IMR-90 (cell line): ENCODE data around the gene MBD2. TPM values are rescaled to one million over a fixed set of nuclear protein-coding genes. Genes with fewer than 3 reads are reported as not detected.

ENCODE experiments used
- ATAC-seq: fragments of 200-7000 bp; cut with Tn5 transposase; 2 replicates; pipeline ENCODE4 v1.9.1; 2020; ENCODE audit warnings: low read depth, mild to moderate bottlenecking, moderate library complexity
- BruUV-seq: library from RNA; stranded (reverse); fragments of 400-500 nt; replicated peaks from 2 replicates; lab custom pipeline; 2021; lab: Mats Ljungman, UMichigan
- CTCF ChIA-PET: fragments of 300-600 bp; formaldehyde crosslinking; extraction: SDS; loops from one replicate; lab custom pipeline; 2021; ENCODE audit warnings: antibody characterized with exemption; lab: Yijun Ruan, JAX
- POLR2A ChIA-PET: fragments of 300-600 bp; sonication (Branson Sonifier 250); formaldehyde crosslinking; loops from one replicate; lab custom pipeline; 2022; ENCODE audit warnings: antibody characterized with exemption; ENCODE audit not compliant: unreplicated experiment; lab: Charles Lee
- DNase-seq: peaks from one replicate; pipeline ENCODE4 v3.0.0; 2013
- H2AFZ ChIP-seq: replicated peaks from 2 replicates; pipeline ENCODE3; 2013; ENCODE audit warnings: low read length, mild to moderate bottlenecking; ENCODE audit not compliant: poor library complexity
- H2AK5ac ChIP-seq: 2 replicates; pipeline ENCODE4 v1.6.1; 2013; ENCODE audit warnings: low read depth, low read length, inconsistent platforms
- H2AK9ac ChIP-seq: replicated peaks from 2 replicates; pipeline ENCODE3; 2013; ENCODE audit warnings: mild to moderate bottlenecking, low read depth, low read length, moderate library complexity; ENCODE audit not compliant: poor library complexity
- H2BK120ac ChIP-seq: 2 replicates; pipeline ENCODE4 v1.6.1; 2013; ENCODE audit warnings: low read depth, low read length, inconsistent platforms
- H2BK15ac ChIP-seq: 3 replicates; pipeline ENCODE4 v1.6.1; 2013; ENCODE audit warnings: low read depth, low read length, inconsistent platforms
- H2BK20ac ChIP-seq: 2 replicates; pipeline ENCODE4 v1.6.1; 2013; ENCODE audit warnings: low read depth, mild to moderate bottlenecking, inconsistent platforms, low read length, moderate library complexity
- H2BK5ac ChIP-seq: 2 replicates; pipeline ENCODE4 v1.6.1; 2013; ENCODE audit warnings: mild to moderate bottlenecking, low read depth, low read length, inconsistent platforms; ENCODE audit not compliant: poor library complexity, severe bottlenecking
- H3K14ac ChIP-seq: replicated peaks from 2 replicates; pipeline ENCODE4 v1.6.1; 2013; ENCODE audit warnings: low read depth, low read length, inconsistent platforms
- H3K18ac ChIP-seq: 2 replicates; pipeline ENCODE4 v1.6.1; 2013; ENCODE audit warnings: low read depth, low read length, control low read depth
- H3K23ac ChIP-seq: 2 replicates; pipeline ENCODE4 v1.6.1; 2013; ENCODE audit warnings: low read depth, low read length, inconsistent platforms
- H3K27ac ChIP-seq: 2 replicates; pipeline ENCODE4 v1.5.1; 2013; ENCODE audit warnings: mild to moderate bottlenecking, control low read depth, low read length; ENCODE audit not compliant: insufficient read depth
- H3K27me3 ChIP-seq: 2 replicates; pipeline ENCODE4 v1.6.1; 2013; ENCODE audit warnings: low read length; ENCODE audit not compliant: control insufficient read depth, insufficient read depth
- H3K36me3 ChIP-seq: 2 replicates; pipeline ENCODE4 v1.6.1; 2013; ENCODE audit warnings: low read length, mixed read lengths; ENCODE audit not compliant: control insufficient read depth, insufficient read depth
- H3K4ac ChIP-seq: 2 replicates; pipeline ENCODE4 v1.6.1; 2013; ENCODE audit warnings: low read depth, low read length, inconsistent platforms
- H3K4me1 ChIP-seq: 2 replicates; pipeline ENCODE4 v1.6.1; 2013; ENCODE audit warnings: low read length, mixed read lengths; ENCODE audit not compliant: control insufficient read depth, insufficient read depth
- H3K4me2 ChIP-seq: 2 replicates; pipeline ENCODE4 v1.6.1; 2013; ENCODE audit warnings: low read depth, mild to moderate bottlenecking, control low read depth, low read length, moderate library complexity
- H3K4me3 ChIP-seq: 2 replicates; pipeline ENCODE4 v1.5.1; 2013; ENCODE audit warnings: low read depth, mild to moderate bottlenecking, control low read depth, low read length, moderate library complexity; ENCODE audit not compliant: insufficient read depth
- H3K56ac ChIP-seq: 2 replicates; pipeline ENCODE4 v1.6.1; 2013; ENCODE audit warnings: low read length, inconsistent platforms; ENCODE audit not compliant: insufficient read depth; ENCODE audit errors: extremely low read depth
- H3K79me1 ChIP-seq, 2 experiments: 2 replicates each; pipeline ENCODE4 v1.6.1; 2013; ENCODE audit warnings: low read length in 2 of 2, inconsistent platforms in 1 of 2, low read depth in 1 of 2
- H3K9ac ChIP-seq: 2 replicates; pipeline ENCODE4 v1.6.1; 2013; ENCODE audit warnings: low read depth, low read length, control low read depth
- H3K9me1 ChIP-seq: 2 replicates; pipeline ENCODE4 v1.6.1; 2013; ENCODE audit warnings: low read length, inconsistent platforms; ENCODE audit not compliant: insufficient read depth
- H3K9me3 ChIP-seq: 2 replicates; pipeline ENCODE4 v1.6.1; 2013; ENCODE audit warnings: low read length; ENCODE audit not compliant: control insufficient read depth, insufficient read depth
- H4K20me1 ChIP-seq: 2 replicates; pipeline ENCODE4 v1.6.1; 2013; ENCODE audit warnings: low read length, inconsistent platforms; ENCODE audit not compliant: insufficient read depth
- H4K5ac ChIP-seq: 2 replicates; pipeline ENCODE4 v1.6.1; 2013; ENCODE audit warnings: mild to moderate bottlenecking, low read depth, low read length, control low read depth
- H4K8ac ChIP-seq, 2 experiments: 2 replicates each; pipeline ENCODE4 v1.6.1; 2013; ENCODE audit warnings: low read depth in 2 of 2, low read length in 2 of 2, control low read depth in 1 of 2, inconsistent platforms in 1 of 2
- H4K91ac ChIP-seq: 2 replicates; pipeline ENCODE4 v1.6.1; 2013; ENCODE audit warnings: low read depth, low read length, inconsistent platforms; ENCODE audit not compliant: insufficient read depth
- MAFK ChIP-seq: IDR thresholded peaks from 2 replicates; pipeline ENCODE4 v1.6.1; 2012; ENCODE audit warnings: low read depth, low read length, improper control_type of control experiment
- RAD21 ChIP-seq: IDR thresholded peaks from 2 replicates; pipeline ENCODE4 v1.6.1; 2012; ENCODE audit warnings: low read length, improper control_type of control experiment
- WGBS, 2 experiments: methylation state at CpG; one replicate each; pipeline versions ENCODE4 v1.1.5 to v1.1.7; 2013; ENCODE audit warnings: missing lambda C conversion rate in 2 of 2; ENCODE audit not compliant: insufficient read length in 1 of 2; ENCODE audit errors: extremely low coverage in 2 of 2; 5-methylcytosine and 5-hydroxymethylcytosine counted together
- dilution Hi-C: fragments of 300-500 bp; cut with HindIII; formaldehyde crosslinking; loops from one replicate; pipeline ENCODE4 v1.14.3; 2018; ENCODE audit warnings: low sequenced_read_pairs; ENCODE audit not compliant: unreplicated experiment
- in situ Hi-C: fragments of 300-500 bp; cut with MboI; formaldehyde crosslinking; loops from 3 replicates; pipeline ENCODE4 v1.14.3; 2019; ENCODE audit warnings: low sequenced_read_pairs, inconsistent platforms, mixed read lengths
- intact Hi-C: fragments of 100-400 bp; cut with micrococcal nuclease; formaldehyde crosslinking; loops from 2 replicates; pipeline ENCODE4 v1.10.0; 2022
- polyA plus RNA-seq, 3 experiments: library from polyadenylated mRNA; depleted of rRNA; stranded (reverse); fragments of >200 nt; gene quantifications; 2 replicates each; pipeline ENCODE4 v1.2.3, GENCODE V29; 2012; ENCODE audit warnings: low replicate concordance in 1 of 3
- total RNA-seq: library from RNA; depleted of rRNA; stranded (reverse); fragments of >200 nt; gene quantifications from 2 replicates; pipeline ENCODE4 v1.2.3, GENCODE V29; 2012

MBD2 gene
- total and polyA plus RNA-seq, 2 of the 4 experiments (the other 2 are of a cell fraction): 9.7 to 29.5 TPM

DNA sequence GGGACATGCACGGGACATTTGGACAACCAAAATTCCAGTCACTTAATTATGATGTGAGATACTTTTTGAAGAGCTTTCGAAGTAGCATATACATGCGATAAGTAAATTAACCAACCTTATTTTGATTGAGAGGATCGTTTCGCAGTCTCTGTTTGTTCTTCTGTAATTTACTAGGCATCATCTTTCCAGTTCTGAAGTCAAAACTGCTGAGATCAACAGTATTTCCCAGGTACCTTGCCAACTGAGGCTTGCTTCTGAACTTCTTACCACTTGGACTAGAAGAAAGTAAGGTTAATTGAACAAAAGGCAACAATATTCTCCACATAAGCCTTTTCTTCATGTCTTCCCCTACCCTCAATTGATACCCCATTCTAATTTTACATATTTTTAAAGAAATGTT is 19.6 kb downstream of the MBD2 start:
- ChIA-PET POLR2A (no interaction called here), CTCF (no interaction called here)
- H3K9me1 ChIP-seq: peaks cover 7% of the 10 kb centered on the region; the same call in 1 of the 2 replicates
- H4K20me1 ChIP-seq: peaks cover 43% of the 10 kb centered on the region; the same call in 1 of the 2 replicates
- no CpG with 5 or more reads among the region's 5 CpGs for WGBS, 2 experiments
- TF ChIP-seq MAFK (peak; percentile 90), RAD21 (no peak)
- H2AK5ac ChIP-seq: no peak overlapping the region
- no peak overlapping the region for H3K9ac ChIP-seq
- H2BK20ac ChIP-seq: no peak overlapping the region
- H3K56ac ChIP-seq: no peak overlapping the region
- no peak overlapping the region for H3K23ac ChIP-seq
- no peak overlapping the region for H3K18ac ChIP-seq
- no peak overlapping the region for H3K14ac ChIP-seq
- H3K4me3 ChIP-seq: no peak overlapping the region
- H2AK9ac ChIP-seq: no peak overlapping the region
- DNase-seq (no peak), ATAC-seq (no peak)
- peaks cover 9% of the 10 kb centered on the region for H3K36me3 ChIP-seq
- no peak overlapping the region for H2AFZ ChIP-seq
- no peaks in the 10 kb centered on the region for H3K27me3 ChIP-seq
- no peaks in the 10 kb centered on the region for H3K9me3 ChIP-seq
- no TSS peak for BruUV-seq
- H4K5ac ChIP-seq: no peak overlapping the region
- in situ Hi-C loops (no loop called here), dilution Hi-C loops (no loop called here), intact Hi-C loops (no loop called here)
- no peak overlapping the region for H3K4me2 ChIP-seq
- H2BK120ac ChIP-seq: no peak overlapping the region
- no peak overlapping the region for H2BK5ac ChIP-seq
- no peak overlapping the region for H2BK15ac ChIP-seq
- H3K27ac ChIP-seq: no peak overlapping the region
- no peak overlapping the region for H3K4ac ChIP-seq
- peaks cover 4% of the 10 kb centered on the region for H3K4me1 ChIP-seq
- peaks cover 27 to 40% of the 10 kb centered on the region in 2 experiments for H3K79me1 ChIP-seq
- H4K8ac ChIP-seq: no peak overlapping the region
- H4K91ac ChIP-seq: no peak overlapping the region
